ENCODE measurements around the gene DENND10. TPM values are rescaled to one million over a fixed set of nuclear protein-coding genes. Genes with fewer than 3 reads are reported as not detected.

Gene DENND10
- total and polyA plus RNA-seq, 4 donors = 17.9 to 37.7 (median 27.3) TPM

- TF ChIP-seq ZBTB33 (IDR thresholded peaks at IDR 0.05) (no peak), RXRA (IDR thresholded peaks at IDR 0.05) (peak; percentile 55 to 61), RAD21 (IDR thresholded peaks at IDR 0.05) (peak in 1 of 2 donors; percentile 19), JUND (IDR thresholded peaks at IDR 0.05) (peak in 1 of 2 donors; percentile 32), REST (IDR thresholded peaks at IDR 0.05) (no peak), EGR1 (IDR thresholded peaks at IDR 0.05; ENCODE audit: low read depth in 2 of 2) (no peak), HNF4A (conservative IDR thresholded peaks at IDR 0.05) (peak; percentile 64 to 68)
- Histone ChIP-seq H3K4me1 (ENCODE audit: control insufficient read depth in 4 of 4, insufficient read depth in 4 of 4, low read length in 3 of 4) (peaks cover 6 to 28% (median 14%) of the 10 kb centered on the region in 4 donors), H3K9me3 (ENCODE audit: control insufficient read depth in 4 of 4, low read length in 3 of 4) (no peaks in the 10 kb centered on the region), H3K9ac (ENCODE audit: low read depth in 1 of 2, low read length in 2 of 2) (no peak overlapping the region), H3K4me3 (ENCODE audit: low read depth in 1 of 3, low read length in 3 of 3) (no peak overlapping the region), H3K27ac (ENCODE audit: low read depth in 1 of 2, low read length in 2 of 2) (peak overlapping the region; percentile 63 to 76), H3K36me3 (ENCODE audit: control insufficient read depth in 4 of 4, insufficient read depth in 3 of 4, low read depth in 1 of 4, low read length in 3 of 4) (peaks cover 4 to 17% (median 8%) of the 10 kb centered on the region in 4 donors), H3K27me3 (ENCODE audit: control insufficient read depth in 4 of 4, insufficient read depth in 4 of 4, low read length in 3 of 4) (no peaks in the 10 kb centered on the region)
- no peak for DNase-seq (ENCODE audit: low spot score)
- WGBS = 52% methylated on average over 6 of the region's 6 CpGs
These were observed 12.5 kb downstream of the DENND10 start for GRCh38 chr10:119116326-119116951.

GRCh38 chr10:119118231-119118630 is 14.3 kb downstream of the DENND10 start:
- Histone ChIP-seq H3K9me3 (ENCODE audit: control insufficient read depth in 4 of 4, low read length in 3 of 4) (no peaks in the 10 kb centered on the region), H3K27me3 (ENCODE audit: control insufficient read depth in 4 of 4, insufficient read depth in 4 of 4, low read length in 3 of 4) (no peaks in the 10 kb centered on the region), H3K27ac (ENCODE audit: low read depth in 1 of 2, low read length in 2 of 2) (peak overlapping the region in 1 of 2 donors; percentile 78), H3K4me3 (ENCODE audit: low read depth in 1 of 3, low read length in 3 of 3) (no peak overlapping the region), H3K36me3 (ENCODE audit: control insufficient read depth in 4 of 4, insufficient read depth in 3 of 4, low read depth in 1 of 4, low read length in 3 of 4) (peaks cover 0 to 12% (median 1%) of the 10 kb centered on the region in 4 donors), H3K9ac (ENCODE audit: low read depth in 1 of 2, low read length in 2 of 2) (no peak overlapping the region), H3K4me1 (ENCODE audit: control insufficient read depth in 4 of 4, insufficient read depth in 4 of 4, low read length in 3 of 4) (peaks cover 6 to 38% (median 14%) of the 10 kb centered on the region in 4 donors)
- no peak for DNase-seq (ENCODE audit: low spot score)
- 97% methylated on average over 5 of the region's 5 CpGs for WGBS
- TF ChIP-seq SP1 (IDR thresholded peaks at IDR 0.05) (no peak), TAF1 (conservative IDR thresholded peaks at IDR 0.05) (no peak), CTCF (IDR thresholded peaks at IDR 0.05; ENCODE audit: low read depth, low read length, missing input control) (no peak), RAD21 (IDR thresholded peaks at IDR 0.05) (no peak)
